Activated CD8-positive, alpha-beta memory T cell treated with anti-CD3 and anti-CD28 coated beads, Interleukin-2, amount 50 U/mL, for 1 hour (primary cell): ENCODE data around the gene FUT6.
"Not testable (repeated sequence)": the region's sequence is repeated elsewhere in the genome, so short reads cannot be mapped to it uniquely, and the experiment has no call there.

Experiments
- DNase-seq: peaks from one replicate; pipeline ENCODE4 v3.0.0-alpha.2; 2020; ENCODE audit errors: extremely low read depth

FUT6 gene, protein sequence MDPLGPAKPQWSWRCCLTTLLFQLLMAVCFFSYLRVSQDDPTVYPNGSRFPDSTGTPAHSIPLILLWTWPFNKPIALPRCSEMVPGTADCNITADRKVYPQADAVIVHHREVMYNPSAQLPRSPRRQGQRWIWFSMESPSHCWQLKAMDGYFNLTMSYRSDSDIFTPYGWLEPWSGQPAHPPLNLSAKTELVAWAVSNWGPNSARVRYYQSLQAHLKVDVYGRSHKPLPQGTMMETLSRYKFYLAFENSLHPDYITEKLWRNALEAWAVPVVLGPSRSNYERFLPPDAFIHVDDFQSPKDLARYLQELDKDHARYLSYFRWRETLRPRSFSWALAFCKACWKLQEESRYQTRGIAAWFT

DNA sequence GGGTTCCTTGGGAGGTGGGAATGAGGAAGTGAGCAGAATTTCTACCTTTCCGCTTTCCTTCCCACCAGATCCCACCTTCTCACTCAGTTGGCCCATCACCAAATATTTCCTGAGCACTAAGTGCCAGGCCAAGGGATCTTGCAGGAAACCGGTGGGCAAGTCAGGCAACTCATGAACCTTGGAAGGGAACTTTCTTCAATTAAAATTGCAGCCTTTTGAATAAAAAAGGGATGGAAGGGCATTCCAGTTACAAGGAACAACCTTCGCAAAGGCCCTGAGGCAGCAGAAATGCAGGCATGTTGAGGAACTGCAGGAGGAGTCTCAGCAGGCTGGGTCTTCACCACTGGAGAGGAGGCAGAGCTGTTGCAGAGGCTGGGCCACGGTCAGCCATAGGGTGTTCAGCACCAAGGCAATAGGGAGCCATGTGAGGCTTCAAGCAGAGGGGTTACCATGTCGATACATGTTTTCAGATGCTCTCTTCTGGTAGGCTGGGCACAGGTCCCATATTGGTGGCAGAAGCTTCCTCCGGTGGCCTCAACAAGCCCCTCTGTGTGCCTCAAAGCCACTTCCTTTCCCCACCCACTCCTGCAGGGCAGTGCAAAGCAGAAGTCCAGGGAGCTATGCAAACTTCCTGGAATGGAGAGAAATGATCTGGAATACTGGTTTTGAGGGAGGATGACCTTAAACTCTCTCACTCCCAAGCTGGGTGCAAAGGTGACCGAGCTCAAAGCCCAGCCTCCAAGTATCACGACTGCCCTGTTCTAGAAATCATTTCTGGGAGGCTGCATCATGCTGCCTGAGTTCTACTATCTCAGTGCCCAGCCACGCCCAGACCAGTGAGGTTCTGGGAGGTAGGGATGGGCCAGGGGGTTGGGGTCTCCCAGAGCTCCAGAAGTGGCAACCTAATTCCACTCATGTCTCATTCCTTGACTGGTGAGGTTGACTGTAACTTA is at the start of gene FUT6:
Gene FUT6 (minus strand): TSS at position 638 of the 953 bp plus-strand sequence. CDS start 7,135 bp downstream, outside the sequence.
- DNase-seq, result no peak

DNA sequence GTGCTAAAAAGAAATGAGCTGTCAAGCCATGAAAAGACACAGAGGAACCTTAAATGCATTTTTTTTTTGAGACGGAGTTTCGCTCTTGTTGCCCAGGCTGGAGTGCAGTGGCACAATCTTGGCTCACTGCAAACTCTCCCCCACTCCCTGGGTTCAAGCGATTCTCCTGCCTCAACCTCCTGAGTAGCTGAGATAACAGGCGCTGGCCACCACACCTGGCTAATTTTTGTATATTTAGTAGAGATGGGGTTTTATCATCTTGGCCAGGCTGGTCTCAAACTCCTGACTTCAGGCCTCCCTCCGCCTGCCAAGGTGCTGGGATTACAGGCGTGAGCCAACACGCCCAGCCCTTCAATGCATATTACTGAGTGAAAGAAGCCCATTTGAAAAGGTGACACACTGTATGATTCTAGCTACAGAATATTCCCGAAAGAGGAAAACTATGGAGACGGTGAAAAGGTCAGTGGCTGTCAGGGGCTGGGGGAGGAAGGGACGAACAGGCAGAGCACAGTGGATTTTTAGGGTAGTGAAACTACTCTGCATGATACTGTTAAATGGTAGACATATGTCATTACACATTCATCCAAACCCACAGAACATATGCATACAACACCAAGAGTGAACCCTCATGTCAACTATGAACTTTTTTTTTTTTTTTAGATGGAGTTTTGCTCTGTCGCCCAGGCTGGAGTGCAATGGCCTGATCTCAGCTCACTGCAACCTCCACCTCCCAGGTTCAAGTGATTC is 44.7 kb upstream of the FUT6 start:
- not testable (repeated sequence) for DNase-seq

DNA sequence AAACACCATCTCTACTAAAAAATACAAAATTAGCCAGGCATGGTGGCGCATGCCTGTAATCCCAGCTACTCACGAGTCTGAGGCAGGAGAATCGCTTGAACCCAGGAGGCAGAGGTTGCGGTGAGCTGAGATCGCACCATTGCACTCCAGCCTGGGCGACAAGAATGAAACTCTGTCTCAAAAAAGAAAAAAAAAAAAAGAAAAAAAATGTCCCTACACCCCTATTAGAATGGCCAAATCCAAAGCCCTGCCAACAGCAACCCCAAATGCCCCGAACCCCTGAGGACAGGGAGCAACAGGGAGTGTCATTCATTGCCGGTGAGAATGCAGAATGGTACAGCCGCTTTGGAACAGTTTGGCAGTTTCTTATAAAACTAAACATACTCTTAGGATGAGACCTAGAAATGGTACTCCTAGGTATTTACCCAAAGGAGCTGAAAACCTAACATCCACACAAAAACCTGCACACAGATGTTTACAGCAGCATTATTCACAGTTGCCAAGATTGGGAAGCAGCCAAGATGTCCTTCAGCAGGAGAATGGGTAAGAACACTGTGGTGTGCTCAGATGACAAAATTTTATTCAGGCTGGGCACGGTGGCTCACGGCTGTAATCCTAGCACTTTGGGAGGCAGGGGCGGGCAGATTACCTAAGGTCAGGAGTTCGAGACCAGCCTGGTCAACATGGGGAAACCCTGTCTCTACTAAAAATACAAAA is 43.8 kb upstream of the FUT6 start:
- not testable (repeated sequence) for DNase-seq

DNA sequence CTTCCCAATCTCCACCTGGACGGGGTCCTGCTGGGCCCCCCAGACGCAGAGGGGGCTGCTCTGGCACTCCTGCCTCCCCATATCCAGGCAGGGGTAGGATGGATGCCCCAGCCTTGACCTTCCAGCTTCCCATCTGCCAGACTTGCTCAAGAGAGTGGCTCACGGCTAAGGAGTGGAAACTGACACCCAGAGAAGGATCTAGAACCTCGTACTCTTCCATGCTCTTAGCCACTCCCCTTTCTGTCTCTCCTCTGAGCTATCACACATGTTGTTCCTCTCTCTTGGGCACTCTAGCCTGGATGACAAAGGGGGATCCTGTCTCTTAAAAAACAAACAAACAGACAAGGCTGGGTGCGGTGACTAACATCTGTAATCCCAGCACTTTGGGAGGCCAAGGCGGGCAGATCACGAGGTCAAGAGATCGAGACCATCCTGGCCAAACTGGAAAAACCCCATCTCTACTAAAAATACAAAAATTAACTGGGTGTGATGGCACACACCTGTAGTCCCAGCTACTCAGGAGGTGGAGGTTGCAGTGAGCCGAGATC is 43.0 kb upstream of the FUT6 start:
- DNase-seq, result no peak

DNA sequence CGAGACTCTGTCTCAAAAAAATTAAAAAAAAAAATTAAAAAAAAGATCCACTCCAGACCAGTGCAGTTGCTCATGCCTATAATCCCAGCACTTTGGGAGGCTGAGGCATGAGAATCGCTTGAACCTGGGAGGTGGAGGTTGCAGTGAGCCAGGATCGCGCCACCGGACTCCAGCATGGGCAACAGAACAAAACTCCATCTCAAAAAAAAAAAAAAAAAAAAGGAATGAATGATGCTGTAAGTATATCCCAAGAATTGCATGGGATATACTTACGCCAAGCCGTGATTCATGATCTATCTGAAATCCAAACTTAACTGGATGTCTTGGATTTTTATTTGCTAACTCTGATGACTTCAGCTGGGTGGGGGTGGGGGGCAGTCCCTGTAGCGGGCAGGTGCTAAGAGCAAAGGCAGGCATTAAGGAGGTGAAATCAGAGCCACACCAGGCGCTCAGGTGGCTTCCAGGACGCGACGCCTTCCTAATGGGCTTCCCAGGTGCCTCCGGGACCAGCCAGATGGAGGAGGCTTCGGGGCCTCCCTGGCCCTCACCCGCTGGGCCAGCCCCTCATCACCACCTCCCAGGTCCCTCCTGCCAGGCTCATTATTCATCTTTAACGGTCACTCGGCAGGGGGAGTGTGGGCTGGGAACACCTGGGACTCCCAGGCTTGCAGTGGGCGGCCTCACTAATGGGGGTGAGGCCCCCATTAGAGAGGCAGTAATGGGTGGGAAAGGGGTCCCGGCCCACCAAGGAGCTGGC is 42.2 kb upstream of the FUT6 start:
- no peak for DNase-seq

DNA sequence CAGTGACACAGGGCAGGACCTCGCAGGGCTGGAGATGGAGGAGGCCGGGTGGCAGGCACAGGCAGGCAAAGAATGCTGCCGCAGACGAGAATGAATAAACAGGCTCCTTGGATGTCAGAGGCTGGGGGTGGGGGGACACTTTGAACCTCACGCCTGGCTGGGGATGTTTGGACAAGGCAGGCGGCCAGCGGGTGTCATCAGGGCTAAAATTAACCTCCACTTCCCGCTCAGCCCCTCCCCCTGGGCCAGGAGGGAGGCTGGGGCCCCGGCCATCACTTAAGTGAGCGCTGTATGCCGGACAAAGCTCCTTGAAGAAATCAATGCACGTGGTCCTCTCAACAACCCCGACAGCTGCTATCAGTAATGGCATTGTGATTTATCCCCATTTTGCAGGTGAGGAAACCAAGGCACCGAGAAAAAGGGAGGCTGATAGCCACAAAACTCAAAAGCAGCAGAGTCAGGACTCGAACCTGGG is 41.1 kb upstream of the FUT6 start:
- DNase-seq, result no peak

DNA sequence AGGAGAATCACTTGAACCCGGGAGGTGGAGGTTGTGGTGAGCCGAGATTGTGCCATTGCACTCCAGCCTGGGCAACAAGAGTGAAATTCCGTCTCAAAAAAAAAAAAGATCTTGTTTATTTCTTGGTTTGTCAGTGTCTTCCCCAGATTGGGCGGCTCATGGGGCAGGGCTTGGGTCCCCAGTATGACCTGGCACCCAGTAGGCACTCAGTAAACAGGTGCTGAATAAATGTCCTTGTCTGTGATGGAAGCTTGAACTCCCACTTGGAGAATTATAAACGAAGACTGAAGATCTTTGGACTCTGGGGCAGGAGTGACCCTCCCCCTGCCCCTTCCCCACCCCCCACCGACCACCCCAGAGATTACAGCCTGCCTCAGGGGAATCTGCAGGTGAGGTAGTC is 40.7 kb upstream of the FUT6 start:
- DNase-seq, result no peak

DNA sequence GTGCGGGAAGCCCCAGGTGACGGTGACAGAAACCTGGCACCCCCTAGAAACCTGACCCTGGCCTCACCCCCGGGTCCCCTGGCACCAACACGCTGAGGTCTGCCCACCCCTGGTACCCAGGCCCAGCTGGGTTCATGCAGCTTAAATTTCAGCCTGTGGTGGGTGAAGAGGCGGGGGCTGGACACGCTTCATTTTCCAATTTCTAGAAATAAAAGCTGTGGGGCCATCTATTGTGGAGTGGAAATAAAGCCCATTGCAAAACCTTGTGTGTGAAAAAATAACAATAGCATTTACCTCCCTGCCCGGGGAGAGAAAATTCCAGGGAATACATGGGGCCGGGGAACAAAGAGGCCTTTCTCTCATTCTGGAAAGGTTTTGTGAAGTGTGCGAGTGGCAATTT is 38.4 kb upstream of the FUT6 start:
- DNase-seq, result no peak

DNA sequence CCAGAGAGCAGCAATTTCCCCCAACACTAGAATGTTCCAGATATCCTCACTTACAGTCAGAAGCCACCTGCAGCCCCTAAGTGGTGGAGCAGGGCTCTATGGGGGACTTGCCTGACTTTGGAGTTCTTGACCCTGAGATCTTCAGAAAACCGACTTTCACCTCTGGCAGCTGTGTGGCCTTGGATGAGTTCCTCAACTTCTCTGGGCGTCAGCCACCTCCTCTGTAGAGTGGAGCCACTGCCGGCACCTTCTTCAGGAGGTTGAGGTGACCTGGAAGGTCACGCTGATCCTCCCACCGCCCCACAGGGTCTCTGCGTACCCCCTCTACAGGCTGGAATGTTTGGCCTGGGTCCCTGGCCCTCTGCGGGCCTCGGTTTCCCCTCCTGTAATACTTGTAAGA is 37.9 kb upstream of the FUT6 start:
- no peak for DNase-seq

DNA sequence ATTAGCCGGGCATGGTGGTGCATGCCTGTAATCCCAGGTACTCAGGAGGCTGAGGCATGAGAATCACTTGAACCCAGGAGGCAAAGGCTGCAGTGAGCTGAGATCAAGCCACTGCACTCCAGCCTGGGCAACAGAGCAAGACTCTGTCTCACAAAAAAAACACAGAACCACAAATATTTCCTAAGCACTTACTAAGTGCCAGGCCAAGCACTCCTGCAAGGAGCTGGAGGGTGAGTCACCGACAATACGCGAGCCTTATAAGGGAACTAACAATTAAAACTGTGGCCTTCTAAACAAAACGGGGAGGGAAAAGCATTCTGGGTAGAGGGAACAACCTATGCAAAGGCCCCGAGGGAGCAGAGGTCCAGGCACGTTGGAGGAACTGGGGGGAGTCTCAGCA is 35.0 kb upstream of the FUT6 start:
- DNase-seq, result not testable (repeated sequence)

DNA sequence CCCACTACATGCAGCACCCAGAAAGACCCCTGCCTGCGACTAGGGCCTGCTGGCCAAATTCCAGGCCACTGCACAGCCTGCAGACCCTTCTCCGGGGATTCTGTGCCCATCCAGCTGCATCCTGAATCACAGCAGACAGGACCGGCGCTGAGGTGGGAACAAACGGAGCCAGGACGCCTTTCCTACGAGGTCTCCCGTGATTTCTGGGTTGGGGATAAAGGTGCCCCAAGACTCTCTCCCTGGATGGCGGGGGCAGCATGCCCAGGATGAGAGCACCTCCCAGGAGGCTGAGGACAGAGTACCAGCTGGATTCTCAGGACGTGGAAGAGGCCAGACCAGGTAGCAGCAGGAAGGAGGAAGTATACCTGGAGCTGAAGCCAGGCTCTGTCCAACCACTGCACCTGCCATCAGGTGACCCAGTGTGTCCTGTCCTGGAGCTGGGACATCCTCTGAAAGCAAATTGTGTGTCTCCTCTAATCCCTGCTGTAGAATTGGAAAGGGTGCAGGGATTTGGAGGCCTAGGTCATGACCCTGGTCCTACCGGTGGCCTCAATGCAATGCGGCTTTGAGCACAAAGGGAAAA is 34.2 kb upstream of the FUT6 start:
- no peak for DNase-seq

DNA sequence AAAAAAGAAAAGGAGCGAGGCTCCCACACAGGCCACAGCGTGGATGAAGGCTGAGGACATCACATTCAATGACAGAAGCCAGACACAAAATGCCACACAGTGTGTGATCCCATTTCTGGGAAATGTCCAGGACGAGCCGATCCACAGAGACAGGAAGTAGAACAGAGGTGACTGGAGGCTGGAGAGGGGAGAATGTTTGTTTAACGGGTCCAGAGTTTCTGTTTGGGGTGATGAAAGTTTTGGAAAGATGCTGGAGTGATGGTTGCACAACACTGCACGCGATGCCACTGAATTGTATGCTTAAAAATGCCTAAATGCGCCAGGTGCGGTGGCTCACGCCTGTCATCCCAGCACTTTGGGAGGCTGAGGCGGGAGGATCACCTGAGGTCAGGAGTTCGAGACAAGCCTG is 31.5 kb upstream of the FUT6 start:
- no peak for DNase-seq

DNA sequence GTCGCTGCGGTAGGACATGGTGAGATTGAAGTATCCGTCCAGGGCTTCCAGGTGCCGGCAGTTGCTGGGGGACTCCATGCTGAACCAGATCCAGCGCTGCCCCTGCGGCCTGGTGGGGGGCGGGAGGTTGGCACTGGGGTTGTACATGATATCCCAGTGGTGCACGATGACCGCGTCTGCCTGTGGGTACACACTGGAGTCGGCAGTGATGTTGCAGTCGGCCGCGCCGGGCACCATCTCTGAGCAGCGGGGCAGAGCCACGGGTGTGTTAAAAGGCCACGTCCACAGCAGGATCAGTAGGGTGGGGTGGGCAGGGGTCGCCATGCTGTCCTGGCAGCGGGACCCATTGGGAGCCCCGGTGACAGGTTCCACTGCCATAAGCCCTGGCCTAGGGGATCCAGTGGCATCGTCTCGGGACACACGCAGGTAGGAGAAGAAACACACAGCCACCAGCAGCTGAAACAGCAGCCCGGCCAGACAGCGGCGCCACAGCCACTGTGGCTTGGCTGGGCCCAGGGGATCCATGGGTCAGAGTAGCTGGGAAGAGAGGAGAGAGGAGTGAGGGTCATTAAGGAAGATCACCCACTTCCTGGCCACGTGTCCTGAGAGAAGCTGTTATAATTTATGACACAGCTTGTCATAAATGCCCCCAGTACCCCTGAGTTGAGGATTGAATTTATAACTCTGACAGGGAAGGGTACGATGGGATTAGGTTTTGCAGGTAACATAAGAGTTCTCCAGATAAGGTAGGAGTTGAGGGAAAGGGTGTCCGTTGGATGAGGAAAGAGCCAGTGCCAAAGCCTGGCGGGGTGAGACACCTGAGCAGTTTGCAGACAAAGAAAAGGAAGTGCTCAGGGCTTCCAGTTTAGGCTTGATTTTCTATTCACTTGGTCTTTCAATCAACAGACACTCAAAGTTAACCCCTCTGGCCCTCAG is 28.0 kb upstream of the FUT6 start:
- DNase-seq, result no peak

DNA sequence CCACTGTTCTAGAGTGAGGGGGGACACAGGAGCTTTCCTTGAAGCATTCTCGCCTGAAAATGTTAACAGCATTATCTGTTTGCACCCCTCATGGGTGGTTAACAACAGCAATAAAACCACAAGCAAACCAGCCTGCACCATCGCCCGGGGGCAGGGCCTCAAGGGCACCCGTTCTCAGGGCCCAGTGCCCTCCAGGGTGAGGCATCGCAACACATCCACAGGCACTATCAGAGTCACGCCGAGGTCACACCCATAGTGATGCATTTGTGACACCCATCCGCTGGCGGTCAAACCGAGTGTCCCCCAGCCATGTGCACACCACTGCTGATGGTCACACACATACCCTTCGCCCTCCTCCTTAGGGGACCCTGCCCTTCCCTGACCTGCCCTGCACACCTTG is 26.3 kb upstream of the FUT6 start:
- no peak for DNase-seq

DNA sequence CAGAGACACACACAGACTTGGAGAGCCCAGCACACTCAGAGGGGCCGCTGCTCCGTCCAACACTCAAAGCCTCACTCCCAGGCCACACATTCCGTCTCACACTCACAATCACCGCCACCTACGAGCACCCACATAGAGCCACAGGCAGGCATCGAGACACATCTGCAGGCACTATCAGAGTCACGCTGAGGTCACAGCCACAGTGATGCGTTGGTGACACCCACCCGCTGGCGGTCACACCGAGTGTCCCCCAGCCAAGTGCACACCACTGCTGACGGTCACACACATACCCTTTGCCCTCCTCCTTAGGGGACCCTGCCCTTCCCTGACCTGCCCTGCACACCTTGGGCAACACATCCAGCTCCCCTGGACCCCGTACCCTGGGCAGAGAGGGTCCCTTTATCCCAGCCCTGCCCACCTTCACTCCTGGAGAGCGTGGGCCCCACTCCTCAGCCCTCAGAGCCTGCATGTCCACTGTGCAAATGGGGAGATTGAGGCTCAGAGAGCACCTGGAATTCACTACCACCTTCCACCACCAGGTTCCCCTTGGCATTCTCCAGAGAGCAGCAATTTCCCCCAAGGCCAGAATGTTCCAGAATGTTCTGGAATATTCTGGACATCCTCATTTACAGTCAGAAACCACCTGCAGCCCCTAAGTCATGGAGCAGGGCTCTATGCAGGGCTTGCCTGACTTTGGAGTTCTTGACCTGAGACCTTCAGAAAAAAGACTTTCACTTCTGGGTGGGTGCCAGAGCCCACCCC is 25.4 kb upstream of the FUT6 start:
- no peak for DNase-seq

DNA sequence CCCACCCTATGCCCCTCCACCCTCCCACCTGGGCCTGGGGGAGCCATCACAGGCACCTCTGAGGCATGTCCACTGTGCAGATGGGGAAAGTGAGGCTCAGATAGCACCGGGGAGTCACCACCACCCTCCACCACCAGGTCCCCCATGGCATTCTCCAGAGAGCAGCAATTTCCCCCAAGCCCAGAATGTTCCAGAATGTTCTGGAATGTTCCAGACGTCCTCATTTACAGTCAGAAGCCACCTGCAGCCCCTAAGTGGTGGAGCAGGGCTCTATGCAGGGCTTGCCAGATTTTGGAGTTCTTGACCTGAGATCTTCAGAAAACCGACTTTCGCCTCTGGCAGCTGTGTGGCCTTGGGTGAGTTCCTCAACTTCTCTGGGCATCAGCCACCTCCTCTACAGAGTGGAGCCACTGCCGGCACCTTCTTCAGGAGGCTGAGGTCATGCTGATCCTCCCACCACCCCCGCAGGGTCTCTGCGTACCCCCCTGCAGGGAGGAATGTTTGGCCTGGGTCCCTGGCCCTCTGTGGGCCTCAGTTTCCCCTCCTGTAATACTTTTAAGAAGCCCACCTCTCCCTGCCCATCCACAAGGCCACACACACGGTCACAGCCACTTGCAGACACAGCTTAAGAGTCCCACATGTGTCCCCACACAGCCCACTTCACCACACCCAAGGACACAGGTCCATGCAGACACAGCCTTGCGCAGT is 24.7 kb upstream of the FUT6 start:
- no peak for DNase-seq

DNA sequence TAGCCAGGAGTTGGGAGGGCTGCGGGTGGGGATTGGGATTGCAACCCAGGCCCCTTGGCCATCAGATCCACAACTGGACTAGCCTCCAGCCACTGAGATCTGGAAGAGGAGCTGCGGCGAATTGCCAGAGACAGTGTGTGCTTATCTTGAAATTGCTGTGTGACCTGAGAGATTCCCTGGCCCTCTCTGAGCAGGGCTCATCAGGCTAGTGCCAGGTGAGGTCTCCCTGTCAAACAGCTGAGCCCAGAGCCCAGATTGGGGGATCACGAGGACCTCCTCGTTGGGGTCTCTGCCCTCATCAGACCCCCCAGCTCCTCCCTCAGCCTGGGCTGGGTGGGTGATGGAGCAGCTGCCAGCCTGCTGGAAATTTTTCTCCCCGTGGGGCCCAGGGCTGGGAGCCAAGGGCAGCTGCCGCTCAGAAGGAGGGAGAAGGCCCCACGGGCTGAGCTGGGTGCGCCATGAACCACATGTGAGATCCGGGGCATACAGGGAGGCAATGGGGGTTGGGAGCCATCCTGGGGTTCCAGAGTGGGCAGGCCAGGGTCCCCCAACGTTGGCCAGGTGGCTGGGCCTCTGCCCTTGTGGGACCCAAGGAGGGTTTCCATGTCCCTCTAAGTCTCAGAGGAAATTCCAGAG is 23.6 kb upstream of the FUT6 start:
- no peak for DNase-seq
